HG02759 (cell line): Measurements from ENCODE around the gene SCML2.
"Not testable (repeated sequence)": the region's sequence is repeated elsewhere in the genome, so short reads cannot be mapped to it uniquely, and the experiment has no call there.

ENCODE experiments used
- ATAC-seq: cut with Tn5 transposase; IDR thresholded peaks from one replicate; pipeline ENCODE4 v1.9.1; 2021; ENCODE audit warnings: mild to moderate bottlenecking, moderate library complexity; ENCODE audit not compliant: unreplicated experiment

The SCML2 gene

DNA sequence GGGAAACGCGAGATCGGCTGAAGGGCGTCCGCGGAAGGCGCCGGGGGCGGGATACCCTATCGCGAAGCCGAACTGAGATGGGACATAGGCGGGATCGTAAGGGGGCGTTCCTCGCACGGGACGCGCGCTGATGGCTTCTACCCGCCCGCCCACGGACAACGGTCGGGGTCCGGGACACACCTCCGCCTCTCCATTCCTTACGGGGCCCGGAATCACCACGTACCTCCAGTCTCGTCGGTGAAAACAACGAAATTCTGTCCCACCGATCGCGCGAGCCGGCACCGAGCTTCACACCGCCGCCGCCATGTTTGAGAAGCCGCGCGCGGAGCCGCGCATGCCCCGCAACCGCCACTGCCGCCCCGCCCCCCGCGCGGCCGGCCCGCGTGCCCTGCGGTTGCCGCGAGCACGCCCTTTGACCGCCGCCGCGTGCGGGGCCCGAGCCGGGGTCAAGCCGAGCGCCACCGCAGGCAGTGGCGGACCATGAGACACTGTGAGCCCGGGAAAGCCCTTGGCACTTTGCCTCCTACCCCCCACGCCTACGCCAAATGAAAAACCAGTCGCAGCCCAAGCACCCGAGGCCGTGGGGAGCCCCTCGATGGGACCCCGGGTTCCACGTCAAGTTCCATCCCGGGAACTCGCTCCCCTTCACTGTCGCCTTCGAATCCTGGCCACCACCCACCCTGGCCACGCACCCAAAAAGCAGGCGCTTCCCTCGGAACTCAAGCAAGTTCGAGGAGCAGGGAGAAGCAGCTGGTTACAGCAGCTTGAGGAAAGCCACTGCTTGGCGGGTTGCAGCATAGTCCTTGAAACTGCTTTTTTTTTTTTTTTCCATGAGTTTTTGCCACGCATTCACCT is at the start of gene SCML2:
Gene SCML2, minus strand, starts transcription at position 320 of the 855 bp plus-strand sequence. CDS start 20,617 bp downstream, outside the sequence.
- ATAC-seq, result no peak

DNA sequence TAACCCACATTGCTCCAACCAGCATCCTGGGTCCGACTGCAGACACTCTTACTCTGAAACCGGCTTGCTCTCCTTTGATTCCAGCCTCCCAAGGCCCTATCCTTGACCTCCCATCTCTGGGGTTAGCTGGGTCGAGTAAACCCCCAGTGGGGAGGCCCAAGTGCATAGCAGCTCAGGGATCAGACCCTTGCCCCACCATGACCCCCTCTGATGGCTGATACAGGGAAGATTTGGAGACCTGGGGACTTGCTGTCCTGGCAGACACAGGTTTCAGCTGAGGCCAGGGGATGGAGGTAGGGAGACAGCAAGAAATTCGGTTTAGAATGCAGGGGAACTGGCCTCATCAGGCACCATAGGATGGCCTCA is 47.3 kb upstream of the SCML2 start:
- no peak for ATAC-seq

DNA sequence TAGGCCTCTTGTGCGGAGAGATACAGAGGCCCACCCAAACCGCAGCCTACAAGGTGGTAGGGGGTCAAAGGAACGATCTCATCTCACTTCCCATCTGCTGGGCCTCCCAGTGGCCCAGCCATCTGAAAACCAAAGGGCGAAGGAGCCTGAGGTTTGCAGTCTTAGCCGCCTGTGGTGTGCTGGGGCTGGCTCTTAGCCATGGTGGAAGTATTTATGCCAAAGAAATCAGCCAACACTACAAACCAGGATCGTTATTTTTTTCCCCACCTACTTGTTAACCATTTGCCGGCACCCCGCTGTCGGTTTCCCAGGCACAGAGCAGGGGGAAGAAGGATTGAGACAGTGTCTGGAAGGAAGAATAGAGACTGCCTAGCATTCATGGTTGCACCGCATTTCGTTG is 40.0 kb upstream of the SCML2 start:
- no peak for ATAC-seq

DNA sequence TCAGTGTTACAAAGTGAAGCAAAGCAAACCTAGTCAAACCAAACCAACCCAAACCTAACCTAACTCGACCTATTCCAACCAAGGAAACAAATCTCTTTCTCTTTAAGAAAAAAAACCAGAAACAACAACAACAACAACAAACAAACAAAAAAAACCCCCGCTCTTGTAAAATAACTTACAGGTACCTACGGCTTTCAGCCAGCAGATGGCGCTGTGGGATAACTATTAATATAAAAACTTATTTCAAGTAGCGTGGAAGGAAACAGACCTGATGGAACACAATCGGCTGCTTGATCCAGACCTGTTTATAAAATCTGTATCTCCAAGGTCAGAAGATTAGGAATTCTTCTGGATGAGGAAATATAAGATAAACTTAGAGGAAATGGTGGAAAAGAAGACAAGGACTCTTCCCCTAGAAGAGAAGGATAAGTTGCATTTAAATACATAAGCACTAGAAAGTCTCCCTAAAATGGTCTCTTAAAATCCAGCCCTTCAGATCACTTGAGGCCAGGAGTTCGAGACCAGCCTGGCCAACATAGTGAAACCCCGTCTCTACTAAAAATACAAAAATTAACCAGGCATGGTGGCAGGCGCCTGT is 36.6 kb upstream of the SCML2 start:
- no peak for ATAC-seq

DNA sequence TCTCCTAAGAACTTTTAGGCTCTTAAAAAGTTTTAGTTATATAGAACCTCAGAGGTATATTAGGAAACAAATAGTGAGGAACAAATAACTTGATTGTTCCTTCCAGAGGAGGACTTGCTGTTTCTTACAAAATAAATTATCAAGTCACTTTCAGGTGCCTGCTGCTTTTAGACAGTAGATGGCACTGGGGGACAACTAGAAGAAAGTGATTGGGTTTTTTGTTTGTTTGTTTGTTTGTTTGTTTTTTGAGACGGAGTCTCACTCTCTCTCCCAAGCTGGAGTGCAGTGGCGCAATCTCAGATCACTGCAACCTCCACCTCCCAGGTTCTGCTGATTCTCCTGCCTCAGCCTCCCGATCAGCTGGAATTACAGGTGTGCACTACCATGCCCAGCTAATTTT is 35.5 kb upstream of the SCML2 start:
- ATAC-seq, result no peak

DNA sequence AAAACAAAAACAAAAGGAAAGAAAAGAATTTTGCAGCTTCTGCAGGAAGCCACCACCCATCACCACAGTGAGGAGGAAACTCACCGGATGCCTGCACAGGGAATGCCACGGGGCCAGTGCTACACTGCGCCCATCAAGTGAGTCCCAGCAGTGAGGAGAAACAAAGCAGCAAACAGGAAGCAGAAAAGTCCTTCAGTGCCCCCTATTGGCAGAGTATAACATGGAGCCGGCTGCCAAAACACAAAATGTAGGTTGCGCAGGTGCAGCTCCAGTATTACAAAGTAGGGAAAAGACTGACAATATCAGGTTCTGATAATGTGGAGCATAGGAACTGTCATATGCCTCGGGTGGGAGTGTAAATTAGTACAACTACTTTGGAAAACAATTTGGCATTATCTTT is 23.3 kb upstream of the SCML2 start:
- no peak for ATAC-seq

DNA sequence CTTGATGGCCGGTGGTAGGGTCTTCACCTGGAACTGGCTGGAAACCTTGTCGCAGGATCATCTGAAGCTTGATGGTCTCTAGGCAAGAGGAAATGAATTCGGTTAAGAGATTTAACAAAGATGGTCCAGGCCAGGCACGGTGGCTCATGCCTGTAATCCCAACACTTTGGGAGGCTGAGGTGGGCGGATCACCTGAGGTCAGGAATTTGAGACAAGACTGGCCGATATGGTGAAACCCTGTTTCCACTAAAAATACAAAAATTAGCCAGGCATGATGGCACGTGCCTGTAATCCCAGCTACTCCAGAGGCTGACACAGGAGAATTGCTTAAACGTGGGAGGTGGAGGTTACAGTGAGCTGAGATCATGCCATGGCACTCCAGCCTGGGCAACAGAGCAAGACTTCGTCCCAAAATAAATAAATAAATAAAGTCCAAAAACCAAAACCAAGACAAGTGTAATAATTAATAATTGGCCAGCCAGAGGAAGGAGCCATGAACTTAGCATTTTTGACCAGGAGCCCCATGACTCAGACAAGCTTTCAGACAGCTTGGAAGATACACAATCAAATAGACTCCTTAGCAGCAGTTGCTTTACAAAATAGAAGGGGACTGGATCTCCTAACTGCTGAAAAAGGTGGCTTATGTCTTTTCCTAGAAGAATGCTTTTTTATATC is 20.8 kb upstream of the SCML2 start:
- ATAC-seq, result not testable (repeated sequence)

DNA sequence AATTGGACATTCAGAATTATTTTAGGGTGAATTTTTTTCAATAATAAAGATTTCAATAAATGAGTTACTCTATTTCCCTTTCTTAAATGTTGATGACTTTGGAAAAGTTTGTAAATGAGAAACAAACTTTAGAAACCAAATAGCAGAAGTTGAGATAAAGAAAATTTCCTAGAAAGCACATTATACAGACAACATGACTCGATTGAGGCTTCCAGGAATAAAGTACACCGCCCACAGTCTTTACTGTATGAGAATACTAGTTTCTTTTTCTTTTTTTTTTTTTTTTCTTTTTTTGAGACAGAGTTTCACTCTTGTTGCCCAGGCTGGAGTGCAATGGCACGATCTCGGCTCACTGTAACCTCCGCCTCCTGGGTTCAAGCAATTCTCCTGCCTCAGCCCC is 14.6 kb upstream of the SCML2 start:
- not testable (repeated sequence) for ATAC-seq

DNA sequence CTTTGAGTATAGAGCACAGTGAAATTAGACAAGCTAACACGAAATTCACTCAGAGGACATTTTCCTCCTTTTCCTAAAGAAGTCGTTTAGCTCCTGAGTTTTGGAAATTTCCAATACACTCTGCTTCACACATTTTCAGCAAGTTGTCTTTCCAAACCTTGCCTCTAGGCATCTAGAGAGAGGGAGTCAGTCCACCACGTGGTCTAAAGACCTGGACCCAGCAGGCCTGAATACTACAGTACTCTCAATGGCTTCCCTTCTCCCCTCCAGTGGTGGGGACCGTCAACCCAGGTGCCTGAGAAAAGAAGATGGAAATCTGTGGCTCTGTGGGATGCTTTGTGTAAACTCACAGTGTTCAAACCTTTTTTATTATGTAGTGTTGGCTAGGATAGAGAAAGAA is 13.9 kb upstream of the SCML2 start:
- ATAC-seq, result no peak

DNA sequence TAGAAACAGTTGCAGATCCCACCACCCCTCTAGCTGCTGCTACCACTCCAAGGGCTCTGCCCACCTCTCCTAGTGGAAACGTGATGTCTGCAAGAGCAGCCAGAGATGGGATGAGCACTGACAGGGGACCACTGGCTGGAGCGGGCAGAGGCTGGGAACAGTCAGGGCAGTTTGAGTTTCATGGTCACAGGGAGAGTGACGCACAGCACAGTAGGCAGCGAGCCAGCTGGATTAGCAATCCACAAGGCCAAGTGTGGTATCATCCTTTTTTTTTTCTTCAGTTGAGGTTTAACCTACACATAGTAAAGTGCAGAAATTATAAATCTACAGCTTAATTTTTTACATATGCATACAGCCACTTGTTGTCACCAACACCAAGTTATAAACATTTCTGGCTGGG is 6.4 kb upstream of the SCML2 start:
- ATAC-seq, result no peak

DNA sequence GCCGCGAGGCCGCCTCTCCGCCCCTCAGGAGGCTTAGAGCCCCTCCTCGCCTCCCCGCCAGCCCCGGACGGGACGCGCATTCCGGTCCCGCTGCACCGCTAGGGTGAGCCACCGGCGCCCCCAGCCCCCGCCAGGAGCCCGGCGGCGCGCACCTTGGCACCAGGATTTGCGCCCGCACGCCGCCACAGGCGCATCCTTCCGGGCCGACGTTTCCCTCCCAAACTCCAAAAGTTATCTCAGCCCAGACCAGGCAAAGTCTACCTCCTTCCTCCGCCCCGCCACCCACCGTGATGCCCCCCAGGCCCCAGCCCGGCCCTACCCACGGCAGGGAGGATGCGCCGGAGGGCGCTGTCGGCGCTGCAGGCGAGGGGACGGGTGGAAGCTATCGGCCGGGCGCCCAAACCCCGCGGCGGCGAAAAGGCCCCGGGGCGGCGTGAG is 538 bp downstream of the SCML2 start:
- ATAC-seq, result no peak

DNA sequence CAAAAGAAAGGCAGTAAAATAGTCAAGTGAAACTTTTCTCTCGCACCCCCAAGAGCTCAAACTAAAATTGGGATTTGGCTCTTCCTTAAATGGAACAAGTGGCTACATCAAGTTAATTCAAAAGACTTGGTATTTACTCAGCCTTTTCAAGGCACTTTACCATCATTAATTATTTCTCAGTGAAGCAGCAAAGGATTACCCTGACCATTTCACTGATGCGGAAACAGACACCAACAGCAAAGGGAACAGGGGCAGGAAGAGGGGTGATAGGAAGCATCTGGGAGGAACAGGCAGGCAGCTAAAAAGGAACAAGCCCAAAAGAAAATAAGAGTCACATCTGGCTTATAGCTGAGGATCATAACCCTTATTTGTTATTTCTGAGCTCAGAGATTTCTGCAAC is 2.7 kb downstream of the SCML2 start:
- ATAC-seq, result no peak

DNA sequence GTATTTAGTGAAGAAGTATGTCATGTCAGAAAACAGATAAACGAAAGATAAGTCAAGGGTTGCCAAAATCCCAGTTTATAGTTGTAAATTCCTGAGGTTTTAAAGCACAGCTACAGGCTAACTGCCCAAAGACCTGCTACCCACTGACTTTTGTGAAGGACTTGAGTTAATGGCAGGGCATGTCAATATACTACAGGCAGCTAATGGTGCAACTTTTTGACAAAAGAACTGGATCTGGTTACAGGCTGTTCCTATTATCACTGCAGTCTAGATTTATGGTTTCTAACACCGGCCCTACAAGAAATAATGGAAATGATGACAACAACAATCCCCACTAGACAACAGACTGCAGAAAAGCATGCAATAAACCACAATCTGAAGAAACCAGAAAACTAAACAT is 6.4 kb downstream of the SCML2 start:
- ATAC-seq, result no peak

DNA sequence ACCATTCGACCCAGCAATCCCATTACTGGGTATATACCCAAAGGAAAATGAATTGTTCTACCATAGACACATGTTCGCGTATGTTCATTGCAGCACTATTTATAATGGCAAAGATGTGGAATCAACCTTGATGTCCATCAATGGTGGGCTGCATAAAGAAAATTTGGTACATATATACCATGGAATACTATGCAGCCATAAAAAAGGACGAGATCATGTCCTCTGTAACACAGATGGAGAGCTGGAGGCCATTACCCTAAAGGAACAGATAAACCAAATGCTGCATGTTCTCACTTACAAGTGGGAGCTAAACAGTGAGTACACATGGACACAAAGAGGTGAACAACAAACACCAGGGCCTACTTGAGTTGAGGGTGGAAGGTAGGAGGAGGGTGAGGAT is 45.1 kb downstream of the SCML2 start:
- no peak for ATAC-seq

DNA sequence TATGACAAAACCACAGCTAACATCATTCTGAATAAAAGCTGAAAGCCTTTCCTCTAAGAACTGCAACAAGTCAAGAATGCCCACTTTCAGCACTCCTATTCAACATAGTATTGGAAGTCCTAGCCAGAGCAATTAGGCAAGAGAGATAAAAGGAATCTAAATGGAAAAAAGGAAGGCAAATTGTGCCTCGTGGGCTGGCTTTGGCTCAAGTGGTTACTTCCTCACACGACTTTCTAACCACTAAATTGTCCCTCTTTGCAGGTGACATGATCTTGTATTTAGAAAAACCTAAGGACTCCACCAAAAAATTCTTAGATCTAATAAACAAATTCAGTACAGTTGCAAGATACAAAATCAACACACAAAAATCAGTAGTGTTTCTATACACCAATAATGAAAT is 57.2 kb downstream of the SCML2 start:
- ATAC-seq, result no peak

DNA sequence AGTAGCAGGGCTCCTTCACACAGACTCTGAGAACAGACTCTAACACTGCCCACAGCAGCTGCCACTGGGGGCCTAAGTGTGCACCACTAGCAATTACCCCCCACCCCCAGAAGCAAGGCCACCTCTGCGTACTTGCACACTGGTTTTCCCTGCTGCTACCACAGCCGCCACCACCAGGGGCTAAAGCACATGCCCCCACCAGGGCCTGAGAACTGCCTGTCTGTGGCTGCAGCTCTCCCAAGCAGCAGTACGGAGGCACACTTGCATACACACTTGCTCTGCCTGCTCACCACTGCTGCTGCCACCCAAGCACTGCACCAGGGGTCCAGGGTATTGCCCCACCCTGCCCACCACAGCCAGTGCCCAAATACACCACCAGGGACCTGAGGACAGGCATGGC is 59.6 kb downstream of the SCML2 start:
- ATAC-seq, result no peak

DNA sequence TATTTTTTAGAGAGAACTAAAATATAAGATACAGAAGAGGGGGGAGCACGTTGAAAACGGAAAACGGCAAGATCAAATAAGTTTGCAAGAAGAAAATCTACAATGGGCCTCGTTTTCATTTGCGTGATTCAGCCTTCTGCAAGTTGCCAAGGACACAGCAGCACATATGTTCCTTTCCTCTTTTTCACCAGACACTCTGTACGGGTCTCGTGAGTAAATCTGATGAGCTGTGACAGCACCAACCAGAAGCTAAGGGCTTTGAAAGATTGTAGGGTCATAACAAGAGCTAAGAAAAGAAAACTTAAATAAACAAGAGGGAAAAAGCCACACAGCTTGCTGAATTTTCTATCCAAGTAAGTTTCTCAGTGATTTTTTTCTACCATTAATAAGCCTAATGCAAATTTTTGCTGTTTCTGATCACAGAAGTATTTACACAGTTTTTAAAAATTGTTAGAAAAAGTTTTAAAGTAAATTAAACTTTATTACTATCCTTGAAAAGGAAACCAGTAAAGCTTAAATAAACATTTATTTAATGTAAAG is 63.4 kb downstream of the SCML2 start:
- no peak for ATAC-seq

DNA sequence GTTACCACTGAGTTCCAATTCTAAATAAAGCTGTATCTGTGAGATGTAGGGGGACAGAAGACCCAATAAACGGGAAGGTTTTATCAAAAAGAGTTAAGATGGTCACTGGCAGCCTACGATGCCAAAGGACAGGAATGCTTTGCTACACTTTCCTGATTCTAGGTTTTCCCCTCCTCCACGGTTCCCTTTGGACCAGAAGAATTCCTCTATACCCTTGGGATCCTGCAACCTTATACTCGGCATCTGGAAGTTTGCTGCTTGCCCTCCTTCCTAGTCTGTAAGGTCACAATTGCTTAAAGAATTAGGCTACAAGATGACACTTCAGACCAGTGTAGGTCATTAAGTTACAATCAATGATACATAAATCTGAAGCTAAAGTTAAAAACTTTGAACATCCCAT is 64.3 kb downstream of the SCML2 start:
- ATAC-seq, result no peak

DNA sequence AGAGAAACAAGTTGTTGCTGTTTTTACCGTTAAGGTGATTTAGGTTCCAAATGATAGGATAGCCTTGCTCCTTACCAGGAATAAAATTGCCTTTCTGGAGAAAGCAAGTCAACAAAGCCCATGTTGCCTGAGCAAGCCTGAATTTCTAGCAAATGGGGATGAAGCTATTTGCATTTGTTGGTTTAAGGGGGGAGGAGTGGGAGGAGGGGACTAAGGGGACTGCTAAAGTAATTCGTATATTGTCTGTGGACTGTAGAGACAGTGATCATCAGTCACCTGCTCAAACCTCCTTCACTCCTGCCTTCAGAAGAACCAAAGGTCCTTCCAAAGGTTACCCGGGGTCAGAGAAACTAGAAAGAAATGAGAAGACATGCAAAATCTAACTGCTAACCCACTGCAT is 65.8 kb downstream of the SCML2 start:
- no peak for ATAC-seq

DNA sequence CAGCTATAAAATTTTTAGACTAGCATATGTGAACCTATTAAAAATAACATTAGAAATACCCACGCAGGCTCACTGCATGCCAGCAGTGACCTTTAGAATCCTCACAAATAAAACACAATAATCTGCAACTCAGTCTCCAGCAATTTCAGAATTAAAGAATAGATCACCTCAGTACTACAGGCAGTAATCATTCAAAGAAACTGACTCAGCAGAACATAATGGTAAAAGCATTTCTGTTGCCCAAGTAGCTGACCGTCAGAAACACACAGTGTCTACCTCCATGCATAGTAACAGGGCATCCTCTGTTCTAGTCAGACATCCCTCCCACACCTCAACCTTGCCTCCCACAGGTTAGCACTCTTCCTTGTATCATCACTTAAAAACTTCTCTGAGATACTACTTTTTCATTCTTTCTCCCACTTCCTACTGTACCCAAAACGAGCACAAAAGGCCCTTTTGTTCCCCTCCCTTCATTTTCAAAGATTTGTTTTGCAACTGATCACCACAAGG is 68.1 kb downstream of the SCML2 start:
- no peak for ATAC-seq

DNA sequence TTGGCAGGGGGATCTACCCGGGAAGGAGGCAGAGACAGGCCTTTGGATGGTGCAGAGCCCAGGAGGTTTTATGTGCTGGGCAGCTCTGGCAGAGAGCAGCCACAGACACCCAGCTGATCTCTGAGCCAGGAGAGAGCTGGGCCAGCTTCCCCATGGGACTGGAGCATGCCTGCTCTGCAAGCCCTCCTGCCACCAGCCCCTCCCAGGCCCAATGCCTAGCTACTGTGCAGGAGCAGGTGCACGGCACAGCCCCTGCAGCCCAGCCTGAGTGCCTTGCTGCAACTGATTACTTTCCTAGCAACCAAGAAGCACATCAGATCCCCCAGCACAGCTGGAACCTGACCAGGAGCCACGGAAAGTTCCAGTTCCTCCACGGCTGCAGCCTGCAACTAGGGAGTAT is 76.0 kb downstream of the SCML2 start:
- ATAC-seq, result no peak

DNA sequence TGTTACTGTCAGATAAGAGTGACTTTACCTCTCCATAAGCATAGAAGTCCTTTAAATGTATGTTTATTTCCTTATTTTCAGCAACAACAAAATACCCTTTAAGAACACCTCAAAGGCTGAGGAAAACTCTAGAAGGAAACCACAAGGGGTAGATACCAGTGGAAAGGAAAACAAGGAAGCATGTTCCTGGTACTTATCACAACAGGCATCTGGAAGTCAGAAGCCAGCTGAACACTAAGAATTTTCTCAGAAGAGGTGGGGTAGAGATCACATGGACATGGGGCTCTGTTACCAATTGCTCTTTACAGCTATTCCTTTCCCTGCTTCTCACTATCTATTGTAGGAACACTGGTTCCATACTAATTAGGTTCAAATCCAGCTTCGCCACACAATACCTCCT is 82.3 kb downstream of the SCML2 start:
- no peak for ATAC-seq
